Embryonic facial prominence (tissue), 1 donor: Measurements from ENCODE around the gene ATXN1.

Experiments used
- DNase-seq: peaks from one replicate; pipeline ENCODE4 v3.0.0-alpha.2; 2016; ENCODE audit errors: extremely low spot score

Gene ATXN1

GRCh38 chr6:16698162-16698533 lies 63.1 kb downstream of the ATXN1 start:
- DNase-seq, result no peak

- DNase-seq, result no peak
These were observed 63.7 kb downstream of the ATXN1 start for GRCh38 chr6:16697437-16698161.

GRCh38 chr6:16696496-16696895 lies 64.8 kb downstream of the ATXN1 start:
- no peak for DNase-seq

- DNase-seq, result no peak
These were observed 66.3 kb downstream of the ATXN1 start for GRCh38 chr6:16694781-16695578.

GRCh38 chr6:16691324-16691723 lies 69.9 kb downstream of the ATXN1 start:
- DNase-seq, result no peak

- DNase-seq, result no peak
These were observed 70.6 kb downstream of the ATXN1 start for GRCh38 chr6:16690608-16691142.

GRCh38 chr6:16689788-16690607 lies 71.3 kb downstream of the ATXN1 start:
- DNase-seq, result no peak

GRCh38 chr6:16688984-16689636 lies 72.2 kb downstream of the ATXN1 start:
- DNase-seq, result no peak

- no peak for DNase-seq
These were observed 72.8 kb downstream of the ATXN1 start for GRCh38 chr6:16688436-16688835.

GRCh38 chr6:16687045-16687444 lies 74.2 kb downstream of the ATXN1 start:
- no peak for DNase-seq

GRCh38 chr6:16684896-16685554 lies 76.2 kb downstream of the ATXN1 start:
- no peak for DNase-seq

- no peak for DNase-seq
These were observed 77.0 kb downstream of the ATXN1 start for GRCh38 chr6:16684195-16684689.

- no peak for DNase-seq
These were observed 77.5 kb downstream of the ATXN1 start for GRCh38 chr6:16683641-16684194.

- no peak for DNase-seq
These were observed 79.9 kb downstream of the ATXN1 start for GRCh38 chr6:16681260-16681873.

GRCh38 chr6:16679050-16679449 lies 82.2 kb downstream of the ATXN1 start:
- DNase-seq, result no peak

- no peak for DNase-seq
These were observed 83.8 kb downstream of the ATXN1 start for GRCh38 chr6:16677458-16677857.

- no peak for DNase-seq
These were observed 84.3 kb downstream of the ATXN1 start for GRCh38 chr6:16676978-16677377.

GRCh38 chr6:16676376-16676775 lies 84.9 kb downstream of the ATXN1 start:
- DNase-seq, result no peak

- DNase-seq, result no peak
These were observed 86.4 kb downstream of the ATXN1 start for GRCh38 chr6:16674801-16675392.
